NCI-H2227 treated with DMSO at 0.1 percent for 48 hours (cell line): Measurements from ENCODE around the gene CTXN1.
A peak's percentile ranks its signal among the peaks of the same experiment; 100 is the strongest.
"Not testable (repeated sequence)": the region's sequence is repeated elsewhere in the genome, so short reads cannot be mapped to it uniquely, and the experiment has no call there.

Experiments
- DNase-seq: peaks from one replicate; lab custom pipeline; 2025; lab: John Stamatoyannopoulos, UW

The CTXN1 gene

DNA sequence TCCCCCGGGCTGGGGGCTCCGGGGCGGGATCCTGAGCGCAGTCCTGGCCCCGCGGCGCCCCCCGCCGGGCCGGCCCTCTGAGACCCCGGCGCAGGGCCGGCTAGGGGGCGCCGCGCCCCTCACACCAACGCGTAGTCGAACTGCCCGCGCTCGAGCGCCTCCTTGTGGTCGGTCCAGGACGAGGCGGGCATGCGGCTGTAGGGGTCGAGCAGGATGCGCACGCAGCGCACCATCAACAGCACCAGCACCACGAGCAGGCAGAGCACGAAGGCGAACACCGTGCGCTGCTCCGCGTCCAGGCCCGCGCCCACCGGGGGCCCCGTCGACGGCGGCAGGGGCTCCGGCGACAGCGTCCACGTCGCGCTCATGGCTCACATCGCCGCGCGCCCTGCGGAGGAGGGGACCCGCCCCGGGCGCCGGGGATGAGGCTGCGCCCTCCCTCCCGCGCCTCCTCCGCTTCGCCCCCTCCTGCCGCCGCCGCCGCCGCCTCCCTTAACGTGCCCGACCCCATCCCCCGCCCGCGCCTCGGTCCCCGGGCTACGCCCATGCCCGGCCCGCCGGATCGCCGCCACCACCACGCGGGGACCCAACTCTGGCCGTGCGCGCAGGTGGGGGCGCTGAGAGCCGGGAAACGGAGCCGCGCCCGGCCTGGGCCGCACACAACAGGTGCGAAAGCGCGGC is 624 bp downstream of the CTXN1 start:
- DNase-seq, result peak; percentile 53

DNA sequence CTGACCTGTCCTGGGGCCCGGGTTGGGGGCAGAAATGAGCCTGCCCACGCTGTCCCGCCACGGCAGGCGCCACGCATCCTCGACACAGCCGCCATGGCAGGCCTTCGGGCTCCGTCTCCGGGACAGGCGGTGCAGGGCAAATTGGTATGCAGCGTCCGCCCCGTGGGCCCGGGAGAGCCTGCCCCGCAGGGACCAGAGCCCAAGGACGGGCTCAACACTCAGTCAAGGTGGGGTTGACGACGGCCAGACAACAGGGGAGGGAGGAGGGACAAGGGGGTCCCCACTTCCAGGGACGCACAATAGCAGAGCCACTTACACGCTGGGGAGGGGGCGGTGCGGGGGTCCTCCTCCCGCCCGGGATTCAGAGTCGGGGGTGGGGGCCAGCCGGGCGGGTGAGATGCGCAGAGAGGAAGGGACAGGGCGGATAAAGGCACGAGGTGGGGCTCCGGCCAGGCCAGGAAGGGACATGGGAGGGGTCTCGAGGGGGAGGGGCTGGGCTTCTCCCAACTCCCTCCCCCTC is 1.2 kb downstream of the CTXN1 start:
- no peak for DNase-seq

DNA sequence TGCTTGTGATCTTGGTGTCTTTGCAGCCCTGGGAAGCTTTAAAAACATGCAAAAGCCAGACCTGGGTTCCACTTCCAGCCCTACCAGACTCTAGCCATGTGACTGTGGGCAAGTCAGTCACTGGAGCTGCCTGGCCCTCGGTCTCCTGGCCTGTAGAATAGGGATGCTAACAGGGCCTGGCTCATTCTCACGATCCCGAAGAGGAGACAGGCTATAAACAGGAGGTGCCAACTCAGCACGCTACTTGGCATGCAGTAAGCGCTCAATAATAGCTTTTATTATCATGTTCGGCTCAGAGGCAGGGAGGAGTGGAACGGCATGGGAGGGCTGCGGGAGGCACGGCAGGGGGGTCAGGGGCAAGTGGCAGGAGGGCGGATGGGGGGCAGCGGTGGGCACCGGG is 1.7 kb downstream of the CTXN1 start:
- DNase-seq, result no peak

DNA sequence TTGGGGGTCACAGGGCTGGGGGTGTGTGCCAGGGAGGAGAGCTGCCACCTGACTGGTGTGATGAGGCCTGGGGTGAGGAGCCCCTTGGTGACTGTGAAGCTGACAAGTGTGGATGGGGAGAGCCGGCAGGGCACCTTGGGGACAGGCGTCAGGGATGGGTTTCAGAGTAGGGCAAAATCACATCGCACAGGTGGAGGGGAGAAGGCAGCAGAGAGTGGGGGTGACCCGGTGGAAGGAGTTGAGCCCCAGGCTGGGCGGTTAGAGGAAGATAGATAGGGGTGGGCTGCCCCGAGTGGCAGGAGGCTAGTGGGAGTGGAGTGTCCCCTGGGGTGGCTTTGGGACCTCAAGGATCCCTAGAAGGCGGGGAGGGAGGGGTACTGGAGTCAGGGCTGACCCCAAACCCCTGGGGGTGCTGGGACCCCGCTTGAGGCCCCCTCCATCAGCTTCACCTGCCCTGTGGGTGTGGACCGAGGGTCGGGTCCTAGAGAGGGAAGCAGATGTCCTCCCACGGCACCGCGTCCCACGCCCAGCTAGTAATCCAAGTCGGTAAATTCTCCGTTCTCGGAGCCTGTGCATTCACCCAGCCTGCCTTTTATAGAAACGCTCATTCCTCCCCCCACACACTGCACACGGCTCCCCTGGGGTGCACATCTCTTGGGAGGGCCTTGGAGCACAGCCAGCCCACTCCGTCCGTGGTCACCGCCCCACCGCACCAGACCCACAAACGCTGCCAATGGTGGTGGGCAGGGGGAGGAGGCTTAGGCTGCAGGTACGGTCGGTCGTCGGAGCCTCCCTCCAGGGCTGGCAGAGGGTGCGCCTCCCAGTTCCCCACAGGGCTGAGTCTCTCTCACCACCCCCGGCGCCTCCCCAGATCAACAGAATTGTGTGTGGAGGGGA is 2.4 kb downstream of the CTXN1 start:
- DNase-seq, result no peak

DNA sequence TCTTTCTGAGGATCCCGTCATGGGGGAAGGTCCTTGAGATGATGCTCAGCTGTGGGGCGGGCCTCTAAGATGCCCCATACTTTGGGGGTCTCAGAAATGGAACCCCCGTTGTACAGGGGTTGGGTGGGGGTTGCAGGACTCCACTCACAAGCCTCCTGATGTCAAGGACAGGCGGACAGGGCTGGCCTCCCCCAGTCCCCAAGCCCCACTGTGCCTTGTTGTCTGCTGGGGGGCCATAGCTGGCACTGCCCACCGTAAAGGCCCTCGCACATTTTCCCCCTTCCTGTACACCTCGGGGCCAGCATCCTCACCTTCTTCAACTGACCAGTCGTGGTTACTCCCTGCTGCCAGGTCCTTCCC is 3.1 kb downstream of the CTXN1 start:
- DNase-seq, result no peak

DNA sequence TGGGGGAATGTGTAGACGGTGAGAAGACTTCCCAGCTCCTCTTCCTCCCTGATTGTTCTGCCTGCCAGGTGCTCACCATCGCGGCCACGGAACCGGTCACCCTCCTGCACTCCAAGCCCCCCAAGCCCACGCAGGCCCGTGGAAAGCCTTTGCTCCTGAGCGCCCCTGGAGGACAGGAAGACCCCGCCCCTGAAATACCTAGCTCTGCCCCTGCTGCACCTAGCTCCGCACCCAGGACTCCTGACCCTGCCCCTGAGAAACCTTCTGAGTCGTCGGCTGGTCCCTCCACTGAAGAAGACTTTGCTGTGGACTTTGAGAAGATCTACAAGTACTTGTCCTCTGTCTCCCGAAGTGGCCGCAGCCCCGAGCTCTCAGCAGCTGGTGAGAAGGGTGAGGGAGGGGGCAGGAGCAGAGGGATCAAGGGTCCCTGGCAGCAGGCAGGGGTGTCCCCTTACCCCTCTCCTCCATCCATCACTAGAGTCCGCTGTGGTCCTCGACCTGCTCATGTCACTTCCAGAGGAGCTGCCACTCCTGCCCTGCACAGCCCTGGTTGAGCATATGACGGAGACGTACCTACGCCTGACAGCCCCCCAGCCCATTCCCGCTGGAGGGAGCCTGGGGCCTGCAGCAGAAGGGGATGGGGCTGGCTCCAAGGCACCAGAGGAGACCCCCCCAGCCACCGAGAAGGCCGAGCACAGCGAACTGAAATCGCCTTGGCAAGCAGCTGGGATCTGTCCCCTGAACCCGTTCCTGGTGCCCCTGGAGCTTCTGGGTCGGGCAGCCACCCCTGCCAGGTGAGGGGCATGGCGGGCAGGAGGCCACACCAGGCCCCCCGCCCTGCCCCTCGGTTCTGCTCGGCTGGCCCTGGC is 3.7 kb downstream of the CTXN1 start:
- no peak for DNase-seq

DNA sequence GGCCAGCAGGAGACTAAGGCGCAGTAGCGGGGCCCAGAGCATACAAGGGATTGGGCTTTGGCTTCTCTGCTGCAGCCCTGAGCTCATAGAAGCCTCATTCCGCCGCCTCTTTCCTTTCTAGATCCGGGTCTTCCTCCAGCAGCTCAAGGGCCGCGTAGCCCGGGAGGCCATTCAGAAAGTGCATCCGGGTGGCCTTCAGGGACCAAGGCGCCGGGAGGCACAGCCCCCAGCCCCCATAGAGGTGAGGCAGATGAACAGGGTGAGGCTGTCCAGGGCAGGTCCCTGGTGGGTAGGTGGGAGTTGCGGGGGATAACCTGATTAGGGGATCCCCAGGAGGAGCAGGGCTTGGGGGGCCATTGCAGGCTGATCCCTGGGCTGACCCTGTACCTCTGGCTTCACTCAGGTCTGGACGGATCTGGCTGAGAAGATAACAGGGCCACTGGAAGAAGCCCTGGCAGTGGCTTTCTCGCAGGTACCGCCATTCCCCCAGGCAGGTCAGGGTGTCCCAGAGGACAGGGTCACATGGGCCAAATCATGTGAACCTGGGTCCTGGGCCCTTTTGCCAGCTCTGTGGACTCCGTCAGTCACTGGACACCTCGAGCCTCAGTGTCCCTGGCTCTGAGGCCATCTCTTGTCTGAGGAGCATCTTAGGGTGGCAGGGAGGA is 4.5 kb downstream of the CTXN1 start:
- DNase-seq, result peak; percentile 53

DNA sequence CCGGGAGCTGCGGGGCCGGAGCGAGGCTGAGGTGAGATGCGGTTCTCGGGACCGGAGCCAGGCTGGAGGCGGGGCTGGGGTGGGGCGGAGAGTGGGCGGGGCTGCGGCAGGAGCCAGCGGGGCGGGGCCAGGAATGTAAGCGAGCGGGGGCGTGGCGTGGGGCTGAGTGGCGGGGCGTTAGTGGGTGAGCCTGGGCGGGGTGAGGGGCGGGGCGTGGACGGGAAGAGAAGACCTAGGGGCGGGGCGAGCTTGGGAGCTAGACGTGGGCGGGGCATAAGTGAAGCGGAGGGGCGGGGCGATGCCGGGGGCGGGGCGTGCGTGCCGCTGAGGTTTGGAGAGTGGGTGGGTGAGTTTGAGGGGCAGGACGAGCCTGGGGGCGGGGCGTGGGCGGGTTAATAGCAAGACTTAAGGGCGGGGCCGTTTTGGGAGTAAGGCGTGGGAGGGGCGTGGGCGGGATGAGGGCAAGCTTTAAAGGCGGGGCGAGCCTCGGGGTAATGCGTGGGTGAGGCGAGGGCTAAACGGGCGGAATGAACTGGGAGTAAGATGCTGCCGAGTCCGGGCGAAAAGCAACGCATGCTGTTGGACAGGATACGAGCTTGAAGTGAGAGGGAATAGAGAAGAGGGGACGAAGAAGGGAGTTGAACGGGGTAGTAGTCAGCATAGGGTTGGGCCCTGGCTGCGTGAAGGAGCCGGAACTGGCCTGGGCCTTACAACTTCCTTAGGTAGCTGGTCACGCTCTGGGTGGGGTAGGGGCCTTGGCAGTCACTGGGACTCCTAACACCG is 5.2 kb downstream of the CTXN1 start:
- DNase-seq, result peak; percentile 97

DNA sequence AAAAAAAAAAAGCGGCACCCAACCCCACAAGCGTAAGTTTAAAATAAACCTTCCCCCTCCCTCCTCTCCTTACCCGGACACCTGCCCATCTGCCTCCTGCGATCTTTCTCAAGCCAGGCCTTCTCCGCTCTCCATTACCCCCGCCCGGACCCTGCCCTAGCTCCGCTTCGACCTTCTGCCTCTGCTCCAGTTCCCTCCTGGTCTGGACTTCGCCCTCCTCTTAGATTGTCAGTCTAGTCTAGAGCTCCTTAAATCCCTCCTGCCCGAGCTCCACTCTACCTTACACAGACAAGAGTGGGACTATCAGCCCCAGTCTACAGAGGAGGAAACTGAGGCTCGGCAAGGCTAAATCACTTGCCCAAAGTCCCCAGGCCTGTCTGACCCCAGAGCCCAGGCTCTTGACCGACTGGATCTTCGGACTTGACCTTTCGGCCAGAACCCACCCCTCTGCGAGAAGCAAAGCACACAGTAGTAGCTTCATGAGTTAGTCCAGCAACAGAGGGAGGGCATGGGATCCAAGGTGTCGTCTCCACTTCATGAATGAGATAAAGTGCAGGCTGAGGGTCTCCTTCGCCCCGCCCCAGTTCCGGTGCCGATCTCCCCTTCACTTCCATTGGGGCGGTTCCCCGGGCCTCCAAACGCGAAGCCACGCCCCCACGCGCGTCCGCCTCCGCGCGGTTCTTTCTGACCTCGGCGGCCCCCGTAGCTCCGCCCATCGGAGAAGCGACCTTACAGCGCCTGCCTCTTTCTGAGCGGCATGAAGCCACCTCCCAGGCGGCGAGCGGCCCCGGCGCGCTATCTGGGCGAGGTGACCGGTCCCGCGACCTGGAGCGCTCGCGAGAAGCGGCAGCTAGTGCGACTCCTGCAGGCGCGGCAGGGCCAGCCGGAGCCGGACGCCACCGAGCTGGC is 6.1 kb downstream of the CTXN1 start, which contains the start of gene SNAPC2:
Gene SNAPC2 (plus strand): TSS at position 729 of the 909 bp plus-strand sequence. CDS start 29 bp downstream, at position 758.
- peak; percentile 86 for DNase-seq

DNA sequence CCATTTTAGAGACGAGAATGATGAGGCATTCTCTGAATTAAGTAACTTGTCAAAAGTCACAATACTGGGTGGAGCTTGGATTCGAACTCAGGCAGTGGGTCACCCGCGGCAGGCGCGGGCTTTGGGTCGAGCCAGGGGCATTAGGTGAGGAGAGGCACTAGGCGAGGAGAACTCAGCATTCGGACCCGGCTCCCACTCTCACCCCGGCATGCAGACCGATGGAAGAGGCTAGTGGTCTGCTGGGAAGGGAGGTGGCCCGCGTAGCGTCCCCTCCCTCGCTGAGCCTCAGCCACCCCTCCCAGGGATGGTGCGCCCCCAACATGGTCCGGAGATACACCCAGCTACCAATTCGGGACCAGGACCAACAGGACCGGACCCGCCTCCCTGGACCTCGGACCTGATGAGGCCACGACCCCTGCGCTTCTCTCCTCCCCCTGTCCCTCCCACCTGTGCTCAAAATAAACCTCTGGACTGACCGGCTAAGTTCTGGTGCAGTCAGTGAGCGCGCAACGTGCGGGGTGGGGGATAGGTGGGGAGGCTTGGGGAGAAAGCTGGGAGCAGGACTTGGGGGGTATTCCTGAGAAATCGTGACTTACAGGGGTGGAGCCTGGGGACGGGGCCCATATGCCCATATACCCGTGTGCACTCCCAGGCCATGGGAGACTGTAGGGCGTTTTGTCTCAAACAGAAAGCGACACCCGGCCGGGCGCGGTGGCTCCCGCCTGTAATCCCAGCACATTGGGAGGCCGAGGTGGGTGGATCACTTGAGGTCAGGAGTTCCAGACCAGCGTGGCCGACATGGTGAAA is 7.1 kb downstream of the CTXN1 start:
- DNase-seq, result no peak

DNA sequence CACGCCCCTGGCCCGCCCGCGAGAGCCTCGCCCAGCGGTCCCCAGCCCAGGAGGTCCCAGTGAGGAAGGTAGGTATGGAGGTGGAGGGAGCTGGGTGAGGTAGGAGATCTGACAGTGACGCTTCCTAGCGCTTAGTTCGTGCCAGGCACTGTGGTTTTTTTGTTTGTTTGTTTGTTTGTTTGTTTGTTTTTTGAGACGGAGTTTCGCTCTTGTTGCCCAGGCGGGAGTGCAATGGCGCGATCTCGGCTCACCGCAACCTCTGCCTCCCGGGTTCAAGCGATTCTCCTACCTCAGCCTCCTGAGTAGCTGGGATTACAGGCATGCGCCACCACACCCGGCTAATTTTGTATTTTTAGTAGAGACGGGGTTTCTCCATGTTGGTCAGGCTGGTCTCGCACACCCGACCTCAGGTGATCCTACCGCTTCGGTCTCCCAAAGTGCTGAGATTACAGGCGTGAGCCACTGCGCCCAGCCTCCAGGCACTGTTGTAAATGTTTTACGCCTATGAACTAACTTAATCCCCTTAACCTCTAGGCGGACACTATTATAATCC is 7.8 kb downstream of the CTXN1 start:
- DNase-seq, result not testable (repeated sequence)

DNA sequence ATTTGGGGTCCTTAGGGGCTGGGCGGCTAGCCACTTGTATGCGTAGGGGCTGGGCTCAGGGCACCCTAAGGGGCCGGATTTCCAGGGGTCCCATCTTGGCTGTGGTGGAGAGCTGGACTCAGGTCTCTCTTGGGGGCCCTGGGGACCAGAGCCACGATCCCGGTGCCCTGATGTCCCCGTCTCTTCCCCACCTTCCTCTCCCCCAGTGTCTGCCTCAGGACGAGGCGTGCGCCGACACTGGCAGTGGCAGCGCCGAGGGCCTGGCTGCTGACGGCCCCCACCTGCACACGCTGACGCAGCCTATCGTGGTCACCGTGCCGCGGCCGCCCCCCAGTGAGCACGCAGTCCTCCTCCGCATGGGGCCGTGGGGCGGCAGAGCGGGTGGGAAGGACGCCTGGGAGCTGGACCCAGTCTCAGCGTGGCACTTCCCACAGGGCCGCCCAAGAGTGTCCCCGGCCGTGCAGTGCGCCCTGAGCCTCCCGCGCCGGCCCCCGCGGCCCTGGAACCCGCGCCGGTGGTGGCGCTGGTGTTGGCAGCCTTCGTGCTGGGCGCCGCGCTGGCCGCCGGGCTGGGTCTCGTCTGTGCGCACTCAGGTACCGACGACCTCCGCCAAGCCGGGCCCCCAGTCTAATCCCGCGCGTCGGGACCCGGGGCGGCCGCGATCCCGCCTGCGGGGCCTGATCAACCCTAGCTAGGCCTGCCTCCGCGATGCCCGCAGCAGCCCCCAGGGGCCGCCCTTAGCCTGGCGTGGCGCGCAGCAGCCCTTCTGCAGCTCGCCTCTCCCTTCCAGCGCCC is 8.5 kb downstream of the CTXN1 start:
- DNase-seq, result no peak

DNA sequence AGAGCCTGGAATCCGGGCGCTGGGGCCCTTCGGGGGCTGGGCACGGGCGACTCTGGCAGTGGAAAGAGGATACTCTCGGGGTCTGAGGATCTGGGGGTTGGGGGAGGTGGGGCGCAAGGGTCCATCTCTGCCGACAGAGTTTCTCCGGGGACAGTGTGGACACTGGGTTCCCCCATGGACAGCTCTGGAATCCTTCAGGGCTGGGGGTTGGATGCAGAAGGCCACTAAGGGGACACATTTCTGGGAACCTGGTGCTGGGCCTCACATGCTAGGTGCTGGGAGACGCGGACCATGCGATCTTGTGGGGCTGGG is 9.0 kb downstream of the CTXN1 start:
- no peak for DNase-seq

DNA sequence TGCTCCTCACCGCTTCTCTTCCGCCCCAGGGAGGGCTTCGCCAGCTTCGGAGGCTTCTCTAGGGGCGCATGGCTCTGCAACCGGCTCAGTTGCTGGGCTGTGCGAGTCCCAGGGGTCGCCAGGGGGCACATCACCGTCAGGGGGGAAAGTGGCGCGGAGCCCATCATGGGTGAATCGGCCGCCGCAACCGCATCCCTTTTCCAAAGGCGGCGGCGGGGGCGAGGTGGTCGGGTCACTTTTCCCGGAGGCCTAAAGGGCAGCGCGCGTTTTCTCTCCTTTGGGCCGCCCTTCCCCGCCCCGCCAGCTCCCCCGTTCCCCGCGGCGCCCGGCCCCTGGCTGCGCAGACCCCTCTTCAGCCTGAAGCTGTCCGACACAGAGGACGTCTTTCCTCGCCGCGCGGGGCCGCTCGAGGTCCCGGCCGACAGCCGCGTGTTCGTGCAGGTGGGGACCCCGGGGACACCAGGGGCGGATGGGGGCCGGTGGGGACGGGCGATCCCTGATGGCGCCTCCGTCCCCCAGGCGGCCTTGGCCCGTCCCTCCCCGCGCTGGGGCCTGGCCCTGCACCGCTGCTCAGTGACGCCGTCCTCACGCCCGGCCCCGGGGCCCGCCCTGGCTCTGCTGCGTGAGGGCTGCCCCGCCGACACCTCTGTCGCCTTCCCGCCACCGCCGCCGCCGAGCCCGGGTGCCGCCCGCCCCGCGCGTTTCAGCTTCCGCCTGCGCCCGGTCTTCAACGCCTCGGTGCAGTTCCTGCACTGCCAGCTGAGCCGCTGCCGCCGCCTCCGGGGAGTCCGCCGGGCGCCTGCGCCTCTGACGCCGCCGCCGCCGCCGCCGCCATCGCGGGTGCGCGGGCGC is 9.6 kb downstream of the CTXN1 start:
- DNase-seq, result no peak

DNA sequence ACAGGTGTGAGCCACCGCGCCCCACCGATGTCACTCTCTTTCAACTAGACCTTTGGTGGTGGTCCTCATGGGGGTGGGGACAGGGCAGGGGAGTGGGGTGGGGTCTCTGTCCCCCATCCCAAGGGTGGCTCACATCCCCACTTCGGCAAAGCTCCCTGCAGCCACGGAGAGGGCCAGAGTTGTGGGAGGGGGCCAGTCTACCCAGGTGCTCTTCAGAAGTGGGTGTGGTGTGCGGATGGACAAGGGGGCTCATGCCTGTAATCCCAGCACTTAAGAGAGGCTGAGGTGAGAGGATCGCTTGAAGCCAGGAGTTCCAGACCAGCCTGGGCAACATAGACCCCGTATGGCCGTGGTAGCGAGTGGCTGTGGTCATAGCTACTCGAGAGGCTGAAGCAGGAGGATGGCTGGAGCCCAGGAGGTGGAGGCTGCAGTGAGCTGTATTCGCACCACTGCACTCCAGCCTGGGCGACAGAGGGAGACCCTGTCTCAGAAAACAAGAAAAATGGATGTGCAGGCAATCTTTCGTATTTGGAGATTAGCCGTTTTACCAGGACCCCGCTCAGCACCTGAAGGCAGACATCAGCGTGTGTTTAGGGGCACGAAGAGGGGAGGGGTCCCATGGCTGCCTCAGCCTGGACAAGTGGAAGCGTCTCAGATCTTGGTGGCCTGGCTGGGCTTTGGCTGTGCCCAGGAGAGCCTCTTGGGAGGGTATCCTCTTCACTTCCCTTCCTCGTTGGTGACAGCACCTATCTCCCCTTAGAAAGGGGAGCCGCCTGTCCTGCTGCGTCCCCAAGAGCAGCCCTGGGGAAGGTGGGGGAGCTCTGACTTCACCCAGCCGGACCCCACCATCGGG is 10.5 kb downstream of the CTXN1 start:
- no peak for DNase-seq

DNA sequence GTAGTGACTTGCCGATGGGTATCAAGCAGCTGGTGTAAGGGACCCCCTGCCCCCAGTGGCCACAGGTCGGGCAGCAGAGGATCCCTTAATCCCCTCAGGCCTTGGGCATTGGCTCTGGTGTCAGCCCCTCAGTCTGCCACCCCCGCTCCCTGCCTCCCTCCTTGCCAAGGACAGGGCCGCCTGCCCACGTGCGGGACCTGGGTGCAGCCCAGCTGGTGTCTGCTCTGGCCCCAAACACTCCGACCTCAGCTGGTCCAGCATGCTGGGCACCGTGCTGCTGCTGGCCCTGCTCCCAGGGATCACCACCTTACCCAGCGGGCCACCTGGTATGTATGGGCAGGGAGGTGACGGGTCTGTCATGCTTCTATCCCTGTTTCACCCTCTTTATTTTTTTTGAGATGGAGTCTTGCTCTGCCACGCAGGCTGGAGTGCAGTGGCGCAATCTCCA is 11.3 kb downstream of the CTXN1 start, which contains the start of gene TGFBR3L:
Gene TGFBR3L (plus strand): TSS at position 233 of the 448 bp plus-strand sequence.
- no peak for DNase-seq
